AG08395 (cell line): Measurements from ENCODE around the gene TMEM200A.
A peak's percentile ranks its signal among the peaks of the same experiment; 100 is the strongest.
"Not testable (repeated sequence)": the region's sequence is repeated elsewhere in the genome, so short reads cannot be mapped to it uniquely, and the experiment has no call there.

Source experiments
- DNase-seq: peaks from one replicate; pipeline ENCODE4 v3.0.0; 2012; ENCODE audit warnings: mixed read lengths, low spot score

The TMEM200A gene

GRCh38 chr6:130365166-130366106 is at the start of gene TMEM200A:
Gene TMEM200A, plus strand, starts transcription at chr6:130366017. Its CDS starts 74,406 bp downstream, at chr6:130440423.
- peak; percentile 78 for DNase-seq

DNA sequence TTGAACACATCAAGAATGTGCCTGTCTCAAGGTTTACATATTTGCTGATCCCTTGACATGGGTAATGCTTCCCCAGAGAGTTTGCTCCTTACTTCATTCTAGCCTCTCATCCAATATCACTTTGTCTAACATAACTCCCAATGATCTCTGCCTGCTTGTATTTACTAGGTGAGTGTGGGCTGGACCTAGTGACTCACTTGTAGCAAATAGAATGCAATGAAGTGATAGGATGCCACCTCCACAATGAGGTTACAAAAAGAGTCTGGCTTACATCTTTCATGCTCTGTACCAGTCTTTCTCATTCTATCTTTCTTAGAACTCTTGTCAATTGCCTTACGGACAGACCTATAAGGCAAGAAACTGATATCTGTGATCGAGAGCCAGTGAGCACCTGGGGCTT is 44.9 kb upstream of the TMEM200A start:
- no peak for DNase-seq

GRCh38 chr6:130322673-130323268 is 43.0 kb upstream of the TMEM200A start:
- DNase-seq: peak; percentile 52

DNA sequence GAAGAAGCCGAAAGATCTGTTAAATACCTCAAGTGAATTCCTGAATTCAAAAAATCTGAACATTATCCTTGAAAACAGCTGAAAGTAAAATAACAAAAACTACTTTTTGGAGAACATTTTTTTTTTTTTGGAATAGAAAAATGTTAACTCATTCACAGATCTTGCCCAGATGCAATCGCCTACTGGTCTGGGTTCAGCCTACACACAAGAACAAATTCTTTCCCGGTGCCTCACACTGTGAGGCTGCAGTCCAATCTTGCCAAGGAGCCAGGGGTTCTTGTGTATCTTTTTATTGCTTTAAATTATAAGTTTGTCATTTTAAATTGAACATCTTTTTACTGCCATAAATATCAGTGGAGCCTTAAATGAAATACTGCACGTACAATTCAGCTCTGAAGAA is 41.2 kb upstream of the TMEM200A start:
- peak; percentile 79 for DNase-seq

DNA sequence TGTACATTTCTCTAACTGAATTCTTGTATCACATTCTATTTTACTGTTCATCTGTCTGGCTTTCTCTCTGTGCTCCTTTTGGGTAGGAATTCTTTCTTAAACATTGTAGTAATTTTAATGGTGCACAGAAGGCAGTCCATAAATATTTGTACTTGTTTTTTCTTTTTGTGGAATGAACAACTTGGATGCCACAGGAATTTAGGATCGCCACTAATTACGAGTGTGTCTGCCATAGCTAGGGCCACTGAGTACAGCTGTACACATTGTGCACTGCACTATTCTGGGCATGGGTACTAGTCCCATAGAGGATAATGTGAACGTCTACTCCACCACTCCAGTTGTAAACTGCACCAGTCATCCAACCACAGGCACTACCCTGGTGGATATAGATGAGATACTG is 39.3 kb upstream of the TMEM200A start:
- DNase-seq: peak; percentile 12

GRCh38 chr6:130337534-130337933 is 28.3 kb upstream of the TMEM200A start:
- DNase-seq: no peak

GRCh38 chr6:130346324-130346723 is 19.5 kb upstream of the TMEM200A start:
- not testable (repeated sequence) for DNase-seq

- no peak for DNase-seq
These were observed 11.5 kb upstream of the TMEM200A start for GRCh38 chr6:130354322-130354721.

- no peak for DNase-seq
These were observed 10.2 kb upstream of the TMEM200A start for GRCh38 chr6:130355572-130355971.

GRCh38 chr6:130357436-130357835 is 8.4 kb upstream of the TMEM200A start:
- DNase-seq: no peak

DNA sequence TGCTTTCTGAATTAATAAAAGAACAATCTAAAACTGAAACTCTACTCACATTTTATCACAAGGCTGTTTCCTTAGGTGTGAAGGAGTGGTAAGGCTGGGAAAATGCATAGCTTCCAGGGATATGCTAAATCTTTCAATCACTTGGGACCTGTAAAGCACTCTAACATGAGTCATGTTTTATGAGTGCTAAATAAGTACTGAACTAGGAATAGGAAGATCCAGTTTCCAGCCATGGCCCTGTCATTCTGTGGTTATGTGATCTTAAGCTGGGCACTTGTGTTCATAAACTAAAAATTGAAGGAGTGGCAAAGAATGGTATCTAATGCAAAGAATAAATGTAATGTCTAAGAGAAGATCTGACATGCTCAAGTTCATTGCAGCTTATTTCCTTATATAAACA is 6.1 kb upstream of the TMEM200A start:
- no peak for DNase-seq

GRCh38 chr6:130362128-130362527 is 3.7 kb upstream of the TMEM200A start:
- DNase-seq: no peak

DNA sequence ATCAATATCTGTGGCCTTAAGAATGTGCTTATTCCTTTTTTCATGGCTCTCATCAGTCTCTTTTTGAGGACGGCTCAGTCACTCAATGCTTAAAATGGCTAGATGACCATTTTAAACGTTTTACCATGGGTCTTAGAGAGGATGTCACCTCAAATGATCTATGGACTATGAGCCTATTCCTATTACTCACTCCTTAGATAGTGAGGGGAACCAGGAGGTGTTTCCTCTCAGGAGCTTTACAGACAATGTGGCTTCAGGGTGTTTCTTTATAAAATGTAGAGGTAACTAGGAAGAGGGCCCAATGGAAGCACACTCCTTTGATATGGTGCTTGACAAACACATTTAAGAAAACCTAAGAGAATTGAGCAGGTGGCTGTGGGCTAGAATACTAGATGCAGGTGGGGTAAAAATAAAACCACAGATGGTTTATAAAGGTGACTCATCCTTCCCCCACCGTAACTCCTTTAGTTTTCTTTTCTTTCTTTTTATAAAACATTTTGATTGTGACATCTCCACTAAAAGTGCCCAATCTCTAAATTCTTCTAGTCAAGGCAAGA is 1.5 kb upstream of the TMEM200A start:
- DNase-seq: no peak

DNA sequence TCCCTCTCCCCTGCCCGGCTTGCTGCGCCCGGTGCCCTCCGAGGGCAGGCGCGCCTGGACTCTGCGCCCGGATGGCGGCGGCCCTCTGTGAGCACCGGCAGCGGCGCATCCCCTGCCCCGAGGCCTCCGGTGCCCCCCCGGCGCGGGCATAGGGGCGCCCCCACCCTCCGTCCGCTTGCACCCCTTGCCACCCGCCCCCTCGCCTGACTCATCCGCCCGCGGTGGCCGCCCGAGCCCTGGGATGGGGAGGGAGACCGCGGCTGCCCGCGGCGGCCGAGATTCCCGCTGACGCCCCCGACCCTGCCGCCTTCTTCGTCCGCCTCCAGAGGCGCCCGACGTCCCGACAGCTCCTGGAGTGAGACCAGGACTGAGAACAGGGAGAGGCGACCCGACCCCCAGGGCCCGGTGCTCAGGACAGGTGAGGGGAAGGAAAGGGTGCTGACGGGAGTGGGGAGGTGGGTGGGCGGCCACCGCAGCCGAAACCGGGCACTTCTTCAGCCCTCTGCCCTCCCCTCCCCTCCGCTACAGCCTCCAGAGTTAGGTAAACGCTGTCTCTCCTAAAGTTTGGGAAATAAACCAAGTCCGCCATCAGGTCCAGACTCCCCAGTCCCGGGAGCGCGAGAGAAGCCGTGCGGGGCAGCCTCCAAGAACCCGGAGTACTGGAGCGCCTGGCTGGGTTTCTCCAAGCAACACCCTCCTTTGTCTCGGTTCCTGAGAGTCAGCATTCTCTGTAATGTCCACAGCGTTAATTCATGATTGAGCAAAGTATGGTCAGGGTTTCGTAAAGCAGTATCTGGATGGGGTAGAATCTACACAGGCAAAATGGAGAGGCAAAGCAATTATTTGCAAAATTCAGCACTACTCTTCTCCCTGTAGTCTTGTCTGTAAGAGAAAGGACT is 539 bp downstream of the TMEM200A start:
- DNase-seq: peak; percentile 66

DNA sequence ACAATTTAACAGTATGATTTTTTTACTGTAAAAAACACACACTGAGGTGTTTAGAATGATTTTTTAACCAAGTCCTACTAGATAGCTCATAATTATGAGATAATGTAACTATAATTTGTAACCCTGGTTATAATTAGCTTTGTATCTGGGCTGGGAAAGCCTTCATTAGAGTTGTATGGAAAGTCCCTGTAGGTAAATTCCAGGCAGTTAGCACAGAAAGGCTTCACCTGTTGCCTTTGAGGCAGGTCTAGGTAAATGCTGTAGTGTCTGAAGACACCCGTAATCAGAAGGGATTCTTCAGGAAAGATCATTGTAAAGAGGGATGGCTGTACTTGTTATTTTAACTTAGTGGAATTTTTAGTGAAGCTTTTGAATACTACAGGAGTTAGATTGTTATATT is 1.9 kb downstream of the TMEM200A start:
- no peak for DNase-seq

- DNase-seq: no peak
These were observed 2.8 kb downstream of the TMEM200A start for GRCh38 chr6:130368576-130368975.

GRCh38 chr6:130369831-130370230 is 4.0 kb downstream of the TMEM200A start:
- no peak for DNase-seq

DNA sequence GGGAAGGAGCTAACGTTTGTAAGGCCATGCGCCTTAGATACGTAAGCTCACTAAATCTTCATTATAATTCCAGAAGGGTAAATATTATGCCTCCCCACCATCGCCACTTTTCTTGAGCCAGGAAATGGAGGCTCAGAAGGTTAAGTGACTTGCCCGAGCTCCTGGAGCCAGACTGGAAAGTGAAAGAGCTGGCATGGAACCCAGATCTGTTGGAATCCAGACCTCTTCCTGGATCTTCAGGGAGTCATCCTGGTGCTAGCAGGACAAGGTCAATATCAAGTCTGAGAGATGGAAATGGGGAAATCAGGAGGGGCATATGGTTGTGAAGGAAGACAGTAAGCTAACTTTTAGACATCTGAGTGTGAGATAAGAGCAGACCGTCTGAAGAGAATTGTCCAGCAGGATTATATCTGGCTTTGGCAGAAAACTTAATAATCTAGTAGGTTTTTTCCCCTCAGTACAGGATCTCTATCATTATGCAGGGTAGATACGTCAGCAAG is 6.2 kb downstream of the TMEM200A start:
- no peak for DNase-seq

DNA sequence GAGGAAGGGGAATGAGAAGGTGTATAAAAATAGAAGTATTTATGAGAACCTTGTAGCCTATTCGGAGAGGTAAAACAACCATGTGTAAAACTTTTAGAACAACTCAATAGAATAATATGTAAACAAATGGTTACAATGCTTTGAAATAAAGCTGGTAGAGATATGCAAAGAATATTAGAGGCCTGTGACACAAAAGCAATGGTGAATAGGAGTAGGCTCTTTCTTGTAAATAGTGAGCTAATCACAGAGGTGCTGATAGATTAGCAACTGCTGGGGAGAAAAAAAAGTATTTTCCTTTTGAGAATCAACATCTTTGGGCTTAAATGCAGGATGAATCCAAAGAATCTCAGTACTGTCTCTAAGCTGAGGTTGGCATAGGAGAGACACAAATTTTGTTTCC is 7.0 kb downstream of the TMEM200A start:
- DNase-seq: no peak

- DNase-seq: no peak
These were observed 8.2 kb downstream of the TMEM200A start for GRCh38 chr6:130373992-130374391.

DNA sequence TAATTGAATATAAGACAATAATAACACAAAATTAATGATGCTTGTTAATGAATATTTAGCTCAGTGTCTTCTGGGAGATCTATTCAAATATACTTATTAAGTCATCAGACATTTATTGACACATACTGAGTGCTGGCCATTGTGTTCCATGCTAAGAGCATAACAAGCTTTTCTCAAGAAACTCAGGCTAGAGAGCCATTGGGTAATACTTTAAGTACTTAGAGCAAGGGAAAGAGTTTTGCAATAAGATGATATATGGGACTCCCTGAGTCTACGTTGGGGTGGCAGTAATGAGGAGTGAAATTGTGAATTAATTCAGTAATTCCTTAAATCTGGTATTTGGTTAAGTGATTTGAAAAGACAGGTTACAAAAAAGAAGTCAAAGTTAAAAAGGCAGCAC is 11.1 kb downstream of the TMEM200A start:
- DNase-seq: no peak

GRCh38 chr6:130377371-130377770 is 11.6 kb downstream of the TMEM200A start:
- DNase-seq: no peak
